ENCODE measurements around the gene ALX4. TPM values are rescaled to one million over a fixed set of nuclear protein-coding genes. Genes with fewer than 3 reads are reported as not detected.

The ALX4 gene
- total and polyA plus RNA-seq, 9 of the 15 experiments (the other 6 are each of a cell fraction or from before 2014, with no cell fraction given) = 0.07 to 1.2 (median 0.33) TPM

- TF ChIP-seq ZBTB40 (IDR thresholded peaks at IDR 0.05) (0 out of 2 replicates have a peak, but pooled peaks have one; percentile 37), ZBTB40 (CRISPR knock-in tag; IDR thresholded peaks at IDR 0.05) (no peak), NONO (IDR thresholded peaks at IDR 0.05; ENCODE audit: low read depth in 2 of 2, low read length in 1 of 2) (no peak), ZFP36 (IDR thresholded peaks at IDR 0.05; ENCODE audit: low read depth, low read length, partially characterized antibody) (no peak), E4F1 (CRISPR knock-in tag; IDR thresholded peaks at IDR 0.05; ENCODE audit: borderline replicate concordance) (no peak), FOSL1 (tag; conservative IDR thresholded peaks at IDR 0.05) (0 out of 2 replicates have a peak, but pooled peaks have one; percentile 5), MYBL2 (IDR thresholded peaks at IDR 0.05; ENCODE audit: low read depth) (no peak), MYBL2 (CRISPR knock-in tag; IDR thresholded peaks at IDR 0.05; ENCODE audit: borderline replicate concordance) (no peak), SNIP1 (IDR thresholded peaks at IDR 0.05; ENCODE audit: low read depth) (no peak), NCOA6 (IDR thresholded peaks at IDR 0.05) (no peak), ADNP (tag; IDR thresholded peaks at IDR 0.05) (no peak), FUS (optimal IDR thresholded peaks at IDR 0.05; ENCODE audit: low read depth, low read length) (no peak), FOXA1 (IDR thresholded peaks at IDR 0.05; ENCODE audit: borderline replicate concordance) (no peak), SIX5 (IDR thresholded peaks at IDR 0.05; ENCODE audit: borderline replicate concordance in 1 of 2, insufficient read depth in 1 of 2, low read depth in 1 of 2, low read length in 2 of 2) (0 out of 4 replicates have a peak, but pooled peaks of 1 of the 2 experiments have one; percentile 1), ZNF830 (CRISPR knock-in tag; IDR thresholded peaks at IDR 0.05) (no peak), NCOR1 (IDR thresholded peaks at IDR 0.05) (no peak), ZNF583 (CRISPR knock-in tag; IDR thresholded peaks at IDR 0.05) (no peak)
Observed at GRCh38 chr11:44335052-44335760, 25.3 kb upstream of the ALX4 start (continued).
